NCI-H2171 (cell line): Measurements from ENCODE around the gene ACOXL.

Experiments
- DNase-seq: peaks from one replicate; lab custom pipeline; 2025; lab: John Stamatoyannopoulos, UW

The ACOXL gene

DNA sequence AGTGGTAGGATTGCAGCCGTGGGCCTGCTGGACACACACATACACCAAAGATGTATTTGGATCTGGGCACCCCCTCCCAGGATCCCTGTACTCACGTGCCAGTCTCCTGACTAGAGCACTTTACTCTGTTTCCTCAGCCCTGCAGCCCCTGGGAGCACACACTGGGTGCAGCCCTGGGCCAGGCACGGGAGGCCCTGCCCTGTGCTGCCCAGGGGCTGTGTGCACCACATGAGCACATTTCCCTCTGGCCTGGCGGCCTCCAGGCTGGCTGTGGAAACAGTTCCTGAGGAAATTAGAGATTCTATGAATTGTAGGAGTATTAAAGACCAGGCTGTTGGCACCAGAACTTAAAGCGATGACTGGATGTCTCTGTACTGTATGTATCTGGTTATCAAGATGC is 433.7 kb downstream of the ACOXL start:
- DNase-seq = no peak

DNA sequence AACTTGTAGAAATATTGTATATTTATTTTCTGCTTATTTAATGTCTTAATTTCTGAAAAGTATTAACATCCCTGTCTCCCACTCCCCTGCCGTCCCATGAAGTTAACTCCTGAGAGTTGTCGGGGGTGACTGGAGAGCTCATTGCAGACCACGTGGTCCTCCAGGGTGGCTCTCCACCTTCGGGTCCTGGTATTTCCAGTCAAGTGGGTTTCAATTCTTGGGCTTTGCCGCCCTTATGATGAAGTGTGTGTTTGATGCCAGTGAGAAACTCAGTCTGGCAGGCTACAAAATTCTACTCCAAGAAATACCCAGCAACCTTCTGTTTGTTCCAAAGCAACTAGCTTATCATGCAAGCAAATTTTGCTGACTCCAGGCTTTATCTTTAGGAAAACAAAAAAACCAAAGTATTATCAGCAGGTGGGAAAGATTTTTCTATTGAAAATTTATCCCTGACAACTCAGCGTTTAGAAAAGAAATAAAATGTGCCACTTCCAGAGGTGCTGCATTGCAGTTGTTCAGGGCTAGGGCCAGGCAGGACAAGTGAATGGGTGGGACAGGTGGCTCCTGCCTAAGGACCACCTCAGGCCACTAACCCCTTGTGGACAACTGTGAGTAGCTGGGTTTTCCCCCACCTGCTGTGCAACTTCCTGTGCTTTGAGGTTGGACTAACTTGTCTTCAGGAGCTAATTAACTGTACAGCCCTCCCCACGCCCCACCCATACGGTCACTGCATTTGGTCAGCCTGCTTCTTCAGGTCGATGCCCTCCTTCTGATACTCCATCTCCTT is 434.9 kb downstream of the ACOXL start:
- DNase-seq = no peak

- DNase-seq = no peak
Measured at GRCh38 chr2:111167863-111168162, 435.4 kb downstream of the ACOXL start.
